ENCODE results near the gene CNBD2.
A peak's percentile ranks its signal among the peaks of the same experiment; 100 is the strongest.
"Not testable (repeated sequence)": the region's sequence is repeated elsewhere in the genome, so short reads cannot be mapped to it uniquely, and the experiment has no call there.

Gene CNBD2

DNA sequence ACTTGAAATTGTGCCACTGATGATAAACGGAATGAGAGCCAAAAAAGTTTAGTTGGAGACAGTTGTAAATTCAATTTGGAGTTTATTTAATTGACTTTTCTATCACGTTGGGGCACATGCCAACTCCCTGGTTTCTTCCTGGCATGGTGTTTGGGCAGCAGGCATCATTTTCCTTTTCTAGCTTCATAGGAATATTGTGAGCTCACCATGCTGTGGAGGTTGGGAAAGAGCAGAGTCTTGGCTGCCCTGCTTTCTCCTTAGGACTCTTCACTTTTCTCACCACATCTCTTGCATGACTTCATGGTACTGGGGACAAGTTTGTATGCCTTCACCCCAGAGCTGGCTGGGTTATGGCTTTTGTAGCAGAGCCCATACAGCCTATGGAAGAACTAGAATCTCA, 20.5 kb upstream of the CNBD2 start:
- Histone ChIP-seq H2AK5ac (ENCODE audit: low read depth, low read length) (no peak overlapping the region), H3K36me3 (replicated peaks in 1 of 2; ENCODE audit: control insufficient read depth in 2 of 2, insufficient read depth in 2 of 2, low read length in 2 of 2) (peaks cover 10 to 75% of the 10 kb centered on the region in 2 donors), H3K27me3 (ENCODE audit: control insufficient read depth in 3 of 3, insufficient read depth in 3 of 3, low read depth in 1 of 3, low read length in 3 of 3) (no peaks in the 10 kb centered on the region), H2AFZ (ENCODE audit: low read length) (no peak overlapping the region), H3K9ac (ENCODE audit: low read depth, low read length, poor library complexity) (no peak overlapping the region), H3K4ac (ENCODE audit: low read length) (no peak overlapping the region), H4K91ac (ENCODE audit: low read depth, low read length, poor library complexity) (no peak overlapping the region), H4K8ac (ENCODE audit: low read depth, low read length) (no peak overlapping the region), H3K14ac (ENCODE audit: low read length) (no peak overlapping the region), H3K23ac (ENCODE audit: low read depth, low read length, poor library complexity) (no peak overlapping the region), H3K79me1 (ENCODE audit: low read depth, low read length) (no peaks in the 10 kb centered on the region), H3K18ac (ENCODE audit: low read length) (no peak overlapping the region), H3K27ac (replicated peaks; ENCODE audit: low read length) (no peak overlapping the region), H3K4me1 (ENCODE audit: control insufficient read depth in 2 of 2, insufficient read depth in 1 of 2, low read depth in 1 of 2, low read length in 2 of 2) (peaks cover 2% of the 10 kb centered on the region in 2 donors), H3K4me3 (ENCODE audit: low read length in 2 of 2) (no peak overlapping the region), H3K9me3 (replicated peaks in 1 of 2; ENCODE audit: control insufficient read depth in 2 of 2, insufficient read depth in 1 of 2, low read depth in 1 of 2, low read length in 2 of 2) (no peaks in the 10 kb centered on the region), H2BK5ac (ENCODE audit: low read length) (no peak overlapping the region), H2BK120ac (ENCODE audit: low read depth, low read length) (no peak overlapping the region), H2BK12ac (ENCODE audit: low read length) (no peak overlapping the region), H2BK15ac (ENCODE audit: low read length) (no peak overlapping the region), H3K4me2 (ENCODE audit: insufficient read depth, low read length, poor library complexity, severe bottlenecking) (no peak overlapping the region)
- WGBS, 2 donors (ENCODE audit: extremely low coverage in 2 of 2, insufficient read length in 2 of 2, insufficient replicate concordance in 1 of 2), result no CpG with 5 or more reads among the region's 2 CpGs
- no peak for DNase-seq (ENCODE audit: low spot score)

DNA sequence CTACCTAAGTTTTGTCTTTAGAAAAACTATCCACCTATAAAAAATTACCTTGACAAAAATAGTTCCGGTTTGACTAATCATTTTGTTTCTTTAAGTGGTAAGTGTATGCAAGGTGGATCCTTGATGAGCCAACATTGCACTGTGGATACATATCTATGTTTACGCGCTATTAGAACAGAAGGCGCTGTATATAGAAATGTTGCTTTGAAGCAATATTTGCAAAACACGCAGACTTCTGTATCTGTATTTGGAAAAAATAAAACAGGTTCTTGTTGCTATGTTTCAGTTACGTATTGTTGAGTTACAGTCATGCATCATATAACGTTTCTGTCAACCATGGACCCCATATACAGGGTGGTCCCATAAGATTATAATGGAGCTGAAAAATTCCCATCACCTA, 18.3 kb upstream of the CNBD2 start:
- Histone ChIP-seq H2BK15ac (ENCODE audit: low read length) (no peak overlapping the region), H3K79me1 (ENCODE audit: low read depth, low read length) (peaks cover 2% of the 10 kb centered on the region), H3K23ac (ENCODE audit: low read depth, low read length, poor library complexity) (no peak overlapping the region), H3K9ac (ENCODE audit: low read depth, low read length, poor library complexity) (no peak overlapping the region), H3K27me3 (ENCODE audit: control insufficient read depth in 3 of 3, insufficient read depth in 3 of 3, low read depth in 1 of 3, low read length in 3 of 3) (no peaks in the 10 kb centered on the region), H2AK5ac (ENCODE audit: low read depth, low read length) (no peak overlapping the region), H2BK120ac (ENCODE audit: low read depth, low read length) (no peak overlapping the region), H3K36me3 (replicated peaks in 1 of 2; ENCODE audit: control insufficient read depth in 2 of 2, insufficient read depth in 2 of 2, low read length in 2 of 2) (peaks cover 5 to 61% of the 10 kb centered on the region in 2 donors), H4K91ac (ENCODE audit: low read depth, low read length, poor library complexity) (no peak overlapping the region), H3K4ac (ENCODE audit: low read length) (no peak overlapping the region), H2BK12ac (ENCODE audit: low read length) (no peak overlapping the region), H3K27ac (replicated peaks; ENCODE audit: low read length) (no peak overlapping the region), H3K4me3 (ENCODE audit: low read length in 2 of 2) (no peak overlapping the region), H3K9me3 (replicated peaks in 1 of 2; ENCODE audit: control insufficient read depth in 2 of 2, insufficient read depth in 1 of 2, low read depth in 1 of 2, low read length in 2 of 2) (no peaks in the 10 kb centered on the region), H3K14ac (ENCODE audit: low read length) (no peak overlapping the region), H3K4me2 (ENCODE audit: insufficient read depth, low read length, poor library complexity, severe bottlenecking) (no peak overlapping the region), H2AFZ (ENCODE audit: low read length) (no peak overlapping the region), H4K8ac (ENCODE audit: low read depth, low read length) (no peak overlapping the region), H3K18ac (ENCODE audit: low read length) (no peak overlapping the region), H3K4me1 (ENCODE audit: control insufficient read depth in 2 of 2, insufficient read depth in 1 of 2, low read depth in 1 of 2, low read length in 2 of 2) (peaks cover 2% of the 10 kb centered on the region in 2 donors), H2BK5ac (ENCODE audit: low read length) (no peak overlapping the region)
- no peak for DNase-seq (ENCODE audit: low spot score)
- WGBS, 2 donors (ENCODE audit: extremely low coverage in 2 of 2, insufficient read length in 2 of 2, insufficient replicate concordance in 1 of 2), result no CpG with 5 or more reads among the region's 7 CpGs

DNA sequence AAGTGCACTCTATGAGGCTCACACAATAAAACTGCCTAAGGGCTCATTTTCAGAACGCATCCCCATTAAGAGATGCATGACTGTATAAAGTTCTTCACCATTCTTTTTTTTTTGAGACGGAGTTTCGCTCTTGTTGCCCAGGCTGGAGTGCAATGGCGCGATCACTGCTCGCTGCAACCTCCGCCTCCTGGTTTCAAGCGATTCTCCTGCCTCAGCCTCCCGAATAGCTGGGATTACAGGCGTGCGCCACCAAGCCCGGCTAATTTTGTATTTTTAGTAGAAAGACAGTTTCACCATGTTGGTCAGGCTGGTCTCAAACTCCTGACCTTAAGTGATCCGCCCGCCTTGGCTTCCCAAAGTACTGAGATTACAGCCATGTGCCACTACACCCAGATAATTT, 16.3 kb upstream of the CNBD2 start:
- not testable (repeated sequence) for H3K9ac ChIP-seq (ENCODE audit: low read depth, low read length, poor library complexity); H3K79me1 ChIP-seq (ENCODE audit: low read depth, low read length); H2BK12ac ChIP-seq (ENCODE audit: low read length); H2AK5ac ChIP-seq (ENCODE audit: low read depth, low read length); H3K4me3 ChIP-seq (ENCODE audit: low read length in 2 of 2); H4K8ac ChIP-seq (ENCODE audit: low read depth, low read length); H3K4ac ChIP-seq (ENCODE audit: low read length); H3K14ac ChIP-seq (ENCODE audit: low read length); H3K27ac ChIP-seq (replicated peaks; ENCODE audit: low read length); H4K91ac ChIP-seq (ENCODE audit: low read depth, low read length, poor library complexity); H2BK120ac ChIP-seq (ENCODE audit: low read depth, low read length); DNase-seq (ENCODE audit: low spot score); H3K27me3 ChIP-seq (ENCODE audit: control insufficient read depth in 3 of 3, insufficient read depth in 3 of 3, low read depth in 1 of 3, low read length in 3 of 3); H3K9me3 ChIP-seq (replicated peaks in 1 of 2; ENCODE audit: control insufficient read depth in 2 of 2, insufficient read depth in 1 of 2, low read depth in 1 of 2, low read length in 2 of 2); H2BK15ac ChIP-seq (ENCODE audit: low read length); H3K4me2 ChIP-seq (ENCODE audit: insufficient read depth, low read length, poor library complexity, severe bottlenecking); H2BK5ac ChIP-seq (ENCODE audit: low read length); H2AFZ ChIP-seq (ENCODE audit: low read length); H3K4me1 ChIP-seq (ENCODE audit: control insufficient read depth in 2 of 2, insufficient read depth in 1 of 2, low read depth in 1 of 2, low read length in 2 of 2); H3K23ac ChIP-seq (ENCODE audit: low read depth, low read length, poor library complexity); H3K18ac ChIP-seq (ENCODE audit: low read length)
- H3K36me3 ChIP-seq (replicated peaks in 1 of 2; ENCODE audit: control insufficient read depth in 2 of 2, insufficient read depth in 2 of 2, low read length in 2 of 2), result peaks cover 5 to 51% of the 10 kb centered on the region in 2 donors
- WGBS, 2 donors (ENCODE audit: extremely low coverage in 2 of 2, insufficient read length in 2 of 2, insufficient replicate concordance in 1 of 2), result no CpG with 5 or more reads among the region's 14 CpGs

DNA sequence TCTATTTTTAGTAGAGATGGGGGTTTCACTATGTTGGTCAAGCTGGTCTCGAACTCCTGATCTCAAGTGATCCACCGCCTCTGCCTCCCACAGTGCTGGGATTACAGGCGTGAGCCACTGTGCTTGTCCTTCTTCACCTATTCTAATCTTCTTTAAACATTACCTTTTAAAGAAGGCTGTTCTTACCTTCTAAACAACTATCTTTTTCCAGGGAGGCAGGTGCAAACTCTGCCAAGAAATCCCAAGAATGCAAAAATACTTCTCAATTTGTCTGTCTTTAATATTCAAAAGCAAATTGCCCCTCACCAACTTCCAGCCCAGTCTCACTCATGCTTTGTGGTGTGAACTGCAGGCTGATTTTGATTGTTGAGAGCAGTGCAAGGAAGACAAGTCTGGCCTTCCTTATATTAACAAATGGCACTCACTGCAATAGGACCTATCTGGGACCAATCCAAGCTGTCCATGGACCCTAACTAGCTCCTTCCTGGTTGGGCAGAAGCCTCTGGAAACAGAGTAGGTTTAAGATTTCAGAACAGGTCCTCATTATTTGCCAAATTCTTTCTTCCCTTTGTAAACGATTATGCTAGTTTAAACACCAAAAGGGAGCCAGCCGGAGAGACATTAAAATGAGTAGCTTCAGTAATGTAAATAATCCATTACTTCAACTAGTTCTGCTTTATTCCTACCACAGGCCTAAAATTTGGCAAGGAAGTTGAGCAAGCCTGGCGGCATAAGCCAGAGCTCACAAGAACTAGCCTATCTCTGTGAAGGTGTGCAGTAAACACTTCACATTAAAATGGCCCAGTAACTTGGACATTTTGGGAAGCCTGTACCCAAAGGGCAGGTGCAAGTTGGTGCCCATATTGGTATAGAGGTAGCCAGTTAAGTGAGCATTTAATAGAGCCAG, 15.7 kb upstream of the CNBD2 start:
- H3K27me3 ChIP-seq (ENCODE audit: control insufficient read depth in 3 of 3, insufficient read depth in 3 of 3, low read depth in 1 of 3, low read length in 3 of 3), result no peaks in the 10 kb centered on the region
- no peak overlapping the region for H2BK15ac ChIP-seq (ENCODE audit: low read length)
- no peak overlapping the region for H2AK5ac ChIP-seq (ENCODE audit: low read depth, low read length)
- H4K8ac ChIP-seq (ENCODE audit: low read depth, low read length), result no peak overlapping the region
- H3K79me1 ChIP-seq (ENCODE audit: low read depth, low read length), result peaks cover 2% of the 10 kb centered on the region
- H3K23ac ChIP-seq (ENCODE audit: low read depth, low read length, poor library complexity), result no peak overlapping the region
- H3K27ac ChIP-seq (replicated peaks; ENCODE audit: low read length), result no peak overlapping the region
- DNase-seq (ENCODE audit: low spot score), result no peak
- H2AFZ ChIP-seq (ENCODE audit: low read length), result peak overlapping the region; percentile 87
- no peak overlapping the region for H3K9ac ChIP-seq (ENCODE audit: low read depth, low read length, poor library complexity)
- H4K91ac ChIP-seq (ENCODE audit: low read depth, low read length, poor library complexity), result no peak overlapping the region
- peak overlapping the region; percentile 76 for H3K4me2 ChIP-seq (ENCODE audit: insufficient read depth, low read length, poor library complexity, severe bottlenecking)
- H3K4ac ChIP-seq (ENCODE audit: low read length), result no peak overlapping the region
- no peak overlapping the region for H2BK12ac ChIP-seq (ENCODE audit: low read length)
- H3K4me3 ChIP-seq (ENCODE audit: low read length in 2 of 2), result peak overlapping the region; percentile 89 to 93
- H3K36me3 ChIP-seq (replicated peaks in 1 of 2; ENCODE audit: control insufficient read depth in 2 of 2, insufficient read depth in 2 of 2, low read length in 2 of 2), result peaks cover 3 to 44% of the 10 kb centered on the region in 2 donors
- no peak overlapping the region for H2BK120ac ChIP-seq (ENCODE audit: low read depth, low read length)
- peaks cover 2% of the 10 kb centered on the region in 2 donors for H3K4me1 ChIP-seq (ENCODE audit: control insufficient read depth in 2 of 2, insufficient read depth in 1 of 2, low read depth in 1 of 2, low read length in 2 of 2)
- no peak overlapping the region for H3K18ac ChIP-seq (ENCODE audit: low read length)
- H3K14ac ChIP-seq (ENCODE audit: low read length), result no peak overlapping the region
- H2BK5ac ChIP-seq (ENCODE audit: low read length), result no peak overlapping the region
- WGBS, 2 donors (ENCODE audit: extremely low coverage in 2 of 2, insufficient read length in 2 of 2, insufficient replicate concordance in 1 of 2), result no CpG with 5 or more reads among the region's 6 CpGs
- no peaks in the 10 kb centered on the region for H3K9me3 ChIP-seq (replicated peaks in 1 of 2; ENCODE audit: control insufficient read depth in 2 of 2, insufficient read depth in 1 of 2, low read depth in 1 of 2, low read length in 2 of 2)

Data from neuronal stem cell (in vitro differentiated cells).